Neuron (in vitro differentiated cells): ENCODE measurements around the gene ZCCHC14.
"Not testable (repeated sequence)": the region's sequence is repeated elsewhere in the genome, so short reads cannot be mapped to it uniquely, and the experiment has no call there.

Source experiments
- H2AFZ ChIP-seq: one replicate; pipeline ENCODE4 v1.6.1; 2013; ENCODE audit warnings: low read depth, mild to moderate bottlenecking, inconsistent platforms, low read length, moderate library complexity
- H3K27me3 ChIP-seq: one replicate; pipeline ENCODE4 v1.6.1; 2013; ENCODE audit warnings: low read length; ENCODE audit not compliant: insufficient read depth
- H3K36me3 ChIP-seq: one replicate; pipeline ENCODE4 v1.6.1; 2013; ENCODE audit warnings: low read length; ENCODE audit not compliant: insufficient read depth
- H3K4me1 ChIP-seq: one replicate; pipeline ENCODE4 v1.6.1; 2013; ENCODE audit warnings: low read length; ENCODE audit not compliant: insufficient read depth
- H3K4me3 ChIP-seq: 2 replicates; pipeline ENCODE4 v1.5.1; 2013; ENCODE audit warnings: mild to moderate bottlenecking, low read length, moderate library complexity
- H3K9me3 ChIP-seq: one replicate; pipeline ENCODE4 v1.6.1; 2013; ENCODE audit warnings: low read length

Gene ZCCHC14

GRCh38 chr16:87534030-87534653 is 41.3 kb upstream of the ZCCHC14 start:
- H3K27me3 ChIP-seq = peaks cover 3% of the 10 kb centered on the region
- H3K4me1 ChIP-seq = no peaks in the 10 kb centered on the region
- H3K4me3 ChIP-seq = no peak overlapping the region
- no peak overlapping the region for H2AFZ ChIP-seq
- H3K9me3 ChIP-seq = peaks cover 12% of the 10 kb centered on the region
- no peaks in the 10 kb centered on the region for H3K36me3 ChIP-seq

GRCh38 chr16:87533061-87533460 is 40.2 kb upstream of the ZCCHC14 start:
- Histone ChIP-seq H3K36me3 (no peaks in the 10 kb centered on the region), H3K9me3 (peaks cover 13% of the 10 kb centered on the region), H2AFZ (no peak overlapping the region), H3K4me3 (no peak overlapping the region), H3K27me3 (peaks cover 3% of the 10 kb centered on the region), H3K4me1 (no peaks in the 10 kb centered on the region)

GRCh38 chr16:87531418-87531817 is 38.6 kb upstream of the ZCCHC14 start:
- Histone ChIP-seq H3K9me3 (peaks cover 15% of the 10 kb centered on the region), H2AFZ (no peak overlapping the region), H3K4me3 (no peak overlapping the region), H3K36me3 (no peaks in the 10 kb centered on the region), H3K4me1 (no peaks in the 10 kb centered on the region), H3K27me3 (peaks cover 9% of the 10 kb centered on the region)

- no peak overlapping the region for H3K4me3 ChIP-seq
- peaks cover 6% of the 10 kb centered on the region for H3K9me3 ChIP-seq
- no peaks in the 10 kb centered on the region for H3K36me3 ChIP-seq
- peaks cover 12% of the 10 kb centered on the region for H3K27me3 ChIP-seq
- H2AFZ ChIP-seq = no peak overlapping the region
- no peaks in the 10 kb centered on the region for H3K4me1 ChIP-seq
These were observed 36.1 kb upstream of the ZCCHC14 start for GRCh38 chr16:87528690-87529579.

GRCh38 chr16:87527055-87527724 is 34.4 kb upstream of the ZCCHC14 start:
- H2AFZ ChIP-seq = no peak overlapping the region
- peaks cover 12% of the 10 kb centered on the region for H3K27me3 ChIP-seq
- peaks cover 7% of the 10 kb centered on the region for H3K9me3 ChIP-seq
- H3K36me3 ChIP-seq = no peaks in the 10 kb centered on the region
- no peak overlapping the region for H3K4me3 ChIP-seq
- no peaks in the 10 kb centered on the region for H3K4me1 ChIP-seq

GRCh38 chr16:87526238-87526947 is 33.6 kb upstream of the ZCCHC14 start:
- H3K36me3 ChIP-seq = no peaks in the 10 kb centered on the region

GRCh38 chr16:87525352-87525751 is 32.5 kb upstream of the ZCCHC14 start:
- Histone ChIP-seq H3K4me1 (no peaks in the 10 kb centered on the region), H3K36me3 (no peaks in the 10 kb centered on the region)

More at GRCh38 chr16:87526238-87526947, 33.6 kb upstream of the ZCCHC14 start:
- Histone ChIP-seq H2AFZ (no peak overlapping the region), H3K4me3 (no peak overlapping the region), H3K4me1 (no peaks in the 10 kb centered on the region), H3K9me3 (peaks cover 9% of the 10 kb centered on the region), H3K27me3 (peaks cover 9% of the 10 kb centered on the region)

GRCh38 chr16:87524407-87524806 is 31.6 kb upstream of the ZCCHC14 start:
- Histone ChIP-seq H3K4me1 (no peaks in the 10 kb centered on the region), H3K4me3 (no peak overlapping the region), H2AFZ (no peak overlapping the region), H3K27me3 (peaks cover 9% of the 10 kb centered on the region), H3K9me3 (peaks cover 9% of the 10 kb centered on the region), H3K36me3 (no peaks in the 10 kb centered on the region)

More at GRCh38 chr16:87525352-87525751, 32.5 kb upstream of the ZCCHC14 start:
- H2AFZ ChIP-seq = no peak overlapping the region
- H3K27me3 ChIP-seq = peaks cover 9% of the 10 kb centered on the region
- H3K9me3 ChIP-seq = peaks cover 9% of the 10 kb centered on the region
- H3K4me3 ChIP-seq = no peak overlapping the region

GRCh38 chr16:87523605-87524004 is 30.8 kb upstream of the ZCCHC14 start:
- H2AFZ ChIP-seq, H3K4me3 ChIP-seq, H3K9me3 ChIP-seq, H3K36me3 ChIP-seq, H3K4me1 ChIP-seq: not testable (repeated sequence)
- peaks cover 13% of the 10 kb centered on the region for H3K27me3 ChIP-seq

GRCh38 chr16:87521764-87522163 is 28.9 kb upstream of the ZCCHC14 start:
- H3K36me3 ChIP-seq, H2AFZ ChIP-seq, H3K4me3 ChIP-seq, H3K9me3 ChIP-seq, H3K4me1 ChIP-seq: not testable (repeated sequence)
- H3K27me3 ChIP-seq = peaks cover 10% of the 10 kb centered on the region

- not testable (repeated sequence) for H3K4me3 ChIP-seq, H3K9me3 ChIP-seq, H2AFZ ChIP-seq
These were observed 26.3 kb upstream of the ZCCHC14 start for GRCh38 chr16:87519170-87519569.

GRCh38 chr16:87518430-87519051 is 25.7 kb upstream of the ZCCHC14 start:
- not testable (repeated sequence) for H3K27me3 ChIP-seq, H3K9me3 ChIP-seq, H3K36me3 ChIP-seq, H3K4me3 ChIP-seq, H2AFZ ChIP-seq, H3K4me1 ChIP-seq

More at GRCh38 chr16:87519170-87519569, 26.3 kb upstream of the ZCCHC14 start:
- not testable (repeated sequence) for H3K36me3 ChIP-seq, H3K27me3 ChIP-seq, H3K4me1 ChIP-seq
